Stimulated activated CD4-positive, alpha-beta T cell treated with anti-CD3 and anti-CD28 coated beads, Interleukin-1b, Interleukin-23, amount 100 ng/mL, for 4 hours (primary cell): ENCODE measurements around the gene GPR65.
A peak's percentile ranks its signal among the peaks of the same experiment; 100 is the strongest.
"Not testable (repeated sequence)": the region's sequence is repeated elsewhere in the genome, so short reads cannot be mapped to it uniquely, and the experiment has no call there.

ENCODE experiments used
- DNase-seq, 2 donors: peaks; one replicate each; pipeline ENCODE4 v3.0.0-alpha.2; 2020; ENCODE audit warnings: low read depth in 2 of 2

GPR65 gene

DNA sequence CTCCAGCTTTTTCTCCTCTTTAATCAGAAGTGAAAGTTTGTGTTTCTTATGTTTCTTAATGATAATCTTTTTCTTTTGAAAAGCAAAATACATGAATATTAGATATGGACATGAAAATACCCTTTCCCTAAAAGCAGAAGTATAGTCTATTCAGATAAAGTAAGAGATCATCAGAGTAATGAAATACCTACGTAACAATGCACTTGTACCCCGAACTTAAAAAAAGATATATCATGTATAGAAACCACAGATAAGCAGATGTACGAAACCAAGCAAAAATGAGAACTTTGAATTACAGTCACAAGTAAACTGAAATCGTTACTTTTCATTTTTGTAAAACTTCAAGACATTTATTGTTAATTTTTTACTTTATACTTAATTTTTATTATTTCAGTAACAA lies 1.5 kb upstream of the GPR65 start:
- no peak for DNase-seq

DNA sequence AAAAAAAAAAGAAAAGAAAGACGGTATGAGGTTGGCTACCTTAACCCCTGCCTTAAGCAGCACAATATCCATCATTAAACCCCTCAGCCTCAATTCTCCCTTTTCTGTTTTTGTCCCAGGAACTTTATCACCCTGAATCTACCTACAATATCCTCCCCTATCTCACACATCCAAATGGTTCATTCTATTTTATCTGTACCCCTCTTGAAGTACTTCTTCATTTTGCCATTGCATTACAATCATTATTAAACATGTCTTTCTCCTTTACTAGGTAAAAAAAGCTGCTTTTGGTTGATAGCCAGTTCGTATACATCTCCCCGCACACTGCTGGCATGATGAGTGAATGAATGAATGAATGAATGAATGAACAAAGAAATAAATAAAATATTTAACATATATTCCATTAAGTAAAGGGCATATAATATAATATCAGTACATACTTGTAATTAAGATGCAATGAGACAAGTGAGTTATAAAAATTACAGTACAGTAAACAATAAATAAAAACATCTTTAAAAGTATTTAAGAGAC lies 364 bp upstream of the GPR65 start:
- DNase-seq: no peak

DNA sequence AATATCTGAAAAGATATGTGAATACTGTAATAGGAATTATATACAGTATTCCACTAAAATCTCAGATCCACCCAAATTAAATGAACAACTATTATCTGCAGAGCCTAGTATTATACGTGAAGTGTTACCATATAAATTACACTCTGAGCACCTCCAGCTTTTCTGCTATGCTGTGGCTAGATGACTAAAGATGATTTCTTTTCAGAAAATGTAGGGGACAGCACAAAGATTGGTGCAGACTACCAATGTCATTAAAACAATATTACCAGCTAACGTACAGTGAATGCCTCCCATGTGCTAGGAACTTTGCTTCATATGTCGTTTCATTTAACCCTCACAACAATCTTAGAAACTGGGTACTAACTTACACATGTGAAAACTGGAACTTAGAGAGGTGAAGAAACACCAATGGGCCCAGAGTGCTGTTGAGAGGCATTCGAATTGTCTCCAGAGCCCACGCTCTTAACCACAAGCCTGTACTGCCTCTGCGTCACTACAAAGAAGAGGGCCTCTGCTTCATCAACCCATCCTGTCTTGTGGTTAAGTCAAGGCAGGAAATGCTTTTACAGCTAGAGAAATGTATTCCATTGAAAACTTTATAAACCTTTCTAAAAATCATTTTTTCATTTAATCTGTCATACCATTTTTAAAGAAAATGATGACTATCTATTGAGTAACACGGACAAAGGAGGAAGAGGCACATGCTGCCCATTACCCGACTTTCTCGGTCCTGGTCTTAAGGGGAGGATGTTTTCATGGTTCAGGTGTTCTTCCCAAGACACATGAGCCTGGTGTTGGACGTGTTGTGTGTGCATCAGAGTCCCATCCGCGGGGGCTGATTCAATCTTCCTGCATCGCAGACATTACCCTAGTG lies 1.3 kb downstream of the GPR65 start:
- peak in 1 of 2 donors; percentile 51 for DNase-seq

DNA sequence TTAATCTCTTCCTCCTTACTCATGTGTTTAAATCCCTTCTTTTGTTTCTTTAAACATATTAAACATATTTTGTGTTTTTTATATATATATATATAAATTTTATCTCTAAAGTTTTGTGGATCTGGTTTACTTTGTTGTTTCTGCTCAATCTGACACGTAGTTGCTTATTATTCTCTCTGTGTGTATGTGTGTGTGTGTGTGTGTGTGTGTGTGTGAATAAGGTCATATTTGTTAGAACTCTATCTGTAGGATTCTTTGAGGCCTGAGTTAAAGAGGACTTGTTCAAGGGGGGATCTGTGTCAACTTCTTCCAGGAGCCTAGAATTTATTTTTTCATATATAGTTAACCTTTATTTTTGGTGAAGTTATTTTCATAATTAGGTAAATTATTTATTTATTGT lies 2.7 kb downstream of the GPR65 start:
- no peak for DNase-seq

DNA sequence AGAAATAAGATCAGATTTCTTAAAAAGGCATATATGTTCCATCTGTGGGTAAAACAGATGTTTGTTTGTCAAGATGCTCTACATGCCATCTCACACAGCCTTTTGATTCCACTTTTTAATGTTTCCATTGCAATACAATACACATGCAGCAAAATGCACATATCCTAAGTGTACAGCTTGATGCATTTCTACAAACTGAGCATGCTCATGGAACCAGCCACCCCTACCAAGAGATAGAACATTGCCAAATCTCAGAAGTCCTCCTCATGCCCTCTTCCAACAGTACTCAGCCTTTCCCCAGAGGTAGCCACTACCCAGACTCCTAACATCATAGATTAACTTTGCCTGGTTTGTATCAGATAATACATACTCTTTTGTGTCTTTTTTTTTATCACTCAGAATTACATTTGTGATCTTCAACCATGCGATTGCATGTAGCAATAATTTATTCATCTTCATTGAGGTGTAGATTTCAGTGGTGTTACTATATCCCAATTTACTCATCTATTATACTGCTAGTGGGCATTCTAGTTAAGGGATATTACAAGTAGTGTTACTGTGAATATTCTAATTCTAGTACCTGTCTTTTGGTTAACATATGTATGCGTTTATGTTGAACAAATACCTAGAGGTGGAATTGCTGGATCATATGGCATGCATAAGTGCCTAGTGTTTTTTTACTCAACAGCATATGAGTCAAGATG lies 3.3 kb downstream of the GPR65 start:
- no peak for DNase-seq

DNA sequence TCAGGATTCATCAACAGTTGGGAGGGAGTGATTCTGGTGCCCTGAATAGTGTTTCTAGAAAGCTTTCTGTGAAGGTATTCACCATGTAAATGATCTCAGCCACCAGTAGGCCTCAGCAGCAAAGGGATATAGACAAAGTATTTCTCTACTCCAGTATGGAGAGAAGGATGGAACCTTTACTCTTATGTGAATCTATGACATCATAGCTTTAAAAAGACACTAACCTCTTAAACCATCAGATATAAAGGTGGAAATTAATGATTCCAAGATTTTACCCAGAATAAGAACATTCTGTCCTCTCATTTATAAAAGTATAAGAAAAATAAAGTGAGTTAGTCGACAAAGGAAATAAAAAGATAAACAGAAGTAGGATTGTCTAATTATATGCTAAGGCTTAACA lies 4.6 kb downstream of the GPR65 start:
- no peak for DNase-seq

DNA sequence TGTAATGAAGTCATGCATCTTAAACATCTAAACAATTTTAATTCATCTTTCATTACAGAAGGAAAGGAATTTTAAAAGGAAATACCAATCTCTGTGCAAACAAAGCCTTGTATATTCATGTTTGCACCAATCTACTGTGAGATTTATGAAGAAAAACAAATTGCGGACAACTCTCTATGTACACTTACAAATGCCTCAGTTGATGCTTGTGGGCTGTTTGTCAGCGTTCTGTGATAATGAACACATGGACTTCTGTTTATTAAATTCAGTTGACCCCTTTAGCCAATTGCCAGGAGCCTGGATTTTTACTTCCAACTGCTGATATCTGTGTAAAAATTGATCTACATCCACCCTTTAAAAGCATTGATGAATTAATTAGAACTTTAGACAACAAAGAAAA lies 5.4 kb downstream of the GPR65 start:
- DNase-seq: no peak

DNA sequence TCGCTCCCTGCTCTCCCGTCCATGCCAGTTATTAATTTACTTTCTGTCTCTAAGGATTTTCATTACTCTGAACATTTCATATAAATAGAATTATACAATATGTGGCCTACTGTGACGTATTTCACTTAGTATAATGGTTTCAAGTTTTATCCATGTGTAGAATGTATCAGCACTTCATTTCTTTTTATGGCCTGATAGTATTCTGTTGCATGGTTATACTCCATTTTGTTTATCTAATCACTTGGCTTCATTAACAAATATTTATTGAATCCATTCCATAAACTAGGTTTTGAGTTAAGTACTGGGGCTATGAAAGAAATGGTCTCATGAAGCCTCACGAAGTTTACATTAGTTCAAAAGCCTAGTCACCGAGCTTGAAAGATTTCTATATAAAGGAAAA lies 7.6 kb downstream of the GPR65 start:
- DNase-seq: no peak

DNA sequence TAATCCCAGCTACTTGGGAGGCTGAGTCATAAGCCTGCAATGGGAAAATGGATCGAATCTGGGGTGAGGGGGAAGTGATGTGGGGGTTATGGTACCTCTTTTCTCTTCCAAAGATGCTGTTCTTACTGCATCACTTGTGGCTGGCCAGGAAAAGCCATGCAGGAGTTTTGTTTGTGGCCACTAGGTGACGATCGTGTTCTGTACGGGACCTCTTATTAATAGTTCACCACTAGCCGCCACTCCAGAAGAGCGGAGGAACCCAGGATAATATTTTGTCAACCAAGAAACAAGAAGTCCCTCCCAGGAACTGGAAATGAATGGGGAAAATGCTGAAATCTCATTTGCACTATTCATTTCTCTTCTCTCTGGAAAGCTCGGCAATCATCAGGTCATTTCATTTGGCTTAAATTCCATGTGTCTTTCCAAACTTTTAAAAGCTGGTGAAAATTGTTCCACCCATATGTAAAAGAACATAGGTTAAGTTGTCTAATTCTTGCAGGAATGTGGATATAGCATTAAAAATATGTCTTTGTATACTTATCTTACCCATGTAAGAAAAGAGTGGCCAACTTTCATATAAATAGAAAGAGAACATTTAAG lies 8.9 kb downstream of the GPR65 start:
- no peak for DNase-seq

DNA sequence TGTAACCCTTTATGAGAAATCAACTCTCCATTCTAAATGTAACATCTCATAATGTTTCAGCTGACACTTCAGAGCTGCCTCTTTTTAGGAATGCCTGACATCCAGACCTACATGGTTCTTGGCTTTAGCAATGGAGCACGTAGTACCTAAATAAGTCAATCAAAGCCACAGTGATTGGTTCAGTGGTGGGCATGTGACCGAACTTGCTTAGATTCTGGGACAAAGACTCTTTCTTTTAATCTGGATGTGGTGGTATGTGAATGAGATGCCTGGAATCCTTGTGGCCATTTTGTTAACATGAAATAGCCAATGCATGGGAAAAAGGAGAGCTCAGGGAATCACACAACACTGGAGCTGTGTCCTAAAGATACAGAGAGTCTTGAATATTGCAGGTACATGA lies 11.8 kb downstream of the GPR65 start:
- no peak for DNase-seq

DNA sequence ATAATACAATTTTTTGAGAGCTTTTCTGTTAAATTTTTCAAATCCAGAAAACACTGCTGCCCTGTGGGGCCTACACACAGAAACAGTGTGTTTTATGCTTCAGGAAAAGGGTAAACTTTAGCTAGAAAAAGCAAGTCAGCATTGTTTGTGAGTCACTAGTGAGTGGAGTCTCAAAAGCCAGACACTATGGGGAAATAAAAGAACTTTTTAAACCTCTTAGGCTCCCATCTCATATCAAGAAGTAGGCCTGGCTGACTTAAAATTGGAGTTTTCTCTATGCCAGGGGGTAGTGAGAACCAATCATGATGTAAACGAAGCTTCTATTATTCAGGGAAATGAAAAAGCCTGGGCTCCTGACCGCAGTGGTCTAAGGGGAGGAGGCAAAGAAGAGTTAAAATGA lies 12.6 kb downstream of the GPR65 start:
- DNase-seq: no peak

DNA sequence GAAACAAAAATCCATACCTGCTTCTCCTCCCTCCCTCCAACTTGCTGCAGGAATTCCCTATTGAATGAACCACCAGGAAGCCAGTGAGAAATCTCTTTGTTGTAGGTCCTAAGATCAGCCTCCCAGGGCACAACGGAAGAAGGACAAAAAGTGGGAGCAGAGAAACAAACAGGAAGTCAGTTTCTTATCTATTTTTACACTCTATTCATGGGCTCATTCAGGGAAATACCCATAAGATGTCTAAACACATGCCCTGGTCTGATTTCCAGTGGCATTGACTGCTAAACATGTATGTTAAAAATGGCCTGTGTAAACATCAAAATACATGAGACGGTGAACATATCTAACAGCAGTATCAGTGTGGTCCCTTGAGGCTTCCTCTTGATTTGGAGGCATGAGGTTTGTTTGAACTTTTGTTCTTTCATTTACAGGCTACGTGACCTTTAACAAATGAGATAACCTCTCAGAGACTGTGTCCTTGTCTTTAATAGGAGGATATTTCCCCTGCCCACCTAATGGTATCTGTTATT lies 18.8 kb downstream of the GPR65 start:
- DNase-seq: no peak

DNA sequence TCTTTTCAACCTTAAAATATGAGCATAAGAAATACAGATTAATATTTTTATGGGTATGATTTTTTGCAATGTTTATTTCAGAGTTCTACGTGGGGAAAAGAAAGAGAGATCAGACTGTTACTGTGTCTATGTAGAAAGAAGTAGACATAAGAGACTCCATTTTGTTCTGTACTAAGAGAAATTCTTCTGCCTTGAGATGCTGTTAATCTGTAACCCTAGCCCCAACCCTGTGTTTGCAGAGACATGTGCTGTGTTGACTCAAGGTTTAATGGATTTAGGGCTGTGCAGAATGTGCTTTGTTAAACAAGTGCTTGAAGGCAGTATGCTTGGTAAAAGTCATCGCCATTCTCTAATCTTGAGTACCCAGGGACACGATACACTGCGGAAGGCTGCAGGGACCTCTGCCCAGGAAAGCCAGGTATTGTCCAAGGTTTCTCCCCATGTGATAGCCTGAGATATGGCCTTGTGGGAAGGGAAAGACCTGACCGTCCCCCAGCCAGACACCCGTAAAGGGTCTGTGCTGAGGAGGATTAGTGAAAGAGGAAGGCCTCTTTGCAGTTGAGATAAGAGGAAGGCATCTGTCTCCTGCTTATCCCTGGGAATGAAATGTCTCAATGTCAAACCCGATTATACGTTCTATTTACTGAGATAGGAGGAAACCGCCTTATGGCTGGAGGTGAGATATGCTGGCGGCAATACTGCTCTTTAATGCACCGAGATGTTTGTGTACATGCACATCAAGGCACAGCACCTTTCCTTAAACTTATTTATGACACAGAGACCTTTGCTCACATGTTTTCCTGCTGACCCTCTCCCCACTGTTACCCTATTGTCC lies 19.5 kb downstream of the GPR65 start:
- not testable (repeated sequence) for DNase-seq

DNA sequence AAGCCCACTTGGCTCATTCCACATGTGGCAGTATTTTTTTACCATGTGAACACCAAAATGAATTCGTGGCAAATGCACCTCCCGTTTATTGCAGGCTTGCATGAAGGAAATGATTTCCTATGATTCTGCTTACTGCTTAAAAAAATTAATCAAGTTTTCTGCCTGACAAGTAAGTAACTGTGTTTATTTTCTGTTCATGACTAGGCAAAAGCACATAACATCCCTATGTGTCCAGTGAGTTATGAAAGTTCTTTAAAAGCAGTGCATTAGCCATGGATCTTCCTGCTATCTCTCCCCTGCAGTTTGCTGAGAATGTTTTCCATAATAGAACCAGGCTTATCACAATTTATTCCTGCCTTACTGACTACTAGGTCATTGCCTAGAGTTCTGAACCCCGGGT lies 20.4 kb downstream of the GPR65 start:
- no peak for DNase-seq

DNA sequence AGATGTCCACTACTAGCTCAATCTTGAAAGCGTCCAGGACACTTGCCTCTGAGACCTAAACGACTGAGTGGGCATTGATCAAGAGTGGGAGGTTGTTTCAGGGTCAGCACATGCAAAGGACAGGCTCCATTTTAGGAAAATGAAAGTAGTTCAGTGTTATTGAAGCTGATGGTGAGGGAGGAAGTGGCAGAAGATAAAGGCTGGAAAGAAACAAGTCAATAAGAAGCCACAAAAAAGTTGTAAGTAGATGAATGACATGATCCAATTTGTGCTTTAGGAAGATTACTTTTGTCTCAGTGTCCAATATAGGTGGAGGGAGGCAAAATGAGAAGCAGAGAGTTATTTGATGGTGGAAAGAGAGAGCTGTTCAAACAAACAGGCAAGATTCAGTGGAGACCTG lies 22.0 kb downstream of the GPR65 start:
- DNase-seq: no peak

DNA sequence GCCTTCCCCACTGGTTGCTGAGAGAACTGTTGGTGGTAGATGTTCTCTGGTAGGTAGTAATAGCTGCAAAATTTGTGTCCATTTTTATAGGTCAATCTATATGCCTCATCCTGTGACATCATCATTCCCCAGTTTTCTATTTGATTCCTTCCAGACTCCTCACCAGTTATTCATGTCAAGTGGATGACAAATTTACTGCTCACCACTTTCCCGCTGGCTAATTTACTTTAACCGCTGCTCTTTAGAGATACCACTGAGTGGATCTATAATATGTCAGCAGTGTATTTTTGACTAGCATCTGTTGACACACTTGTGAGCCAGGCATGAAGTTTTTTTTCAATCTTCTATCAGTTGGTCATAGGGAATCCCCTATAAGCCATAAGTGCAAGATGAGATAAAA lies 24.6 kb downstream of the GPR65 start:
- DNase-seq: no peak

DNA sequence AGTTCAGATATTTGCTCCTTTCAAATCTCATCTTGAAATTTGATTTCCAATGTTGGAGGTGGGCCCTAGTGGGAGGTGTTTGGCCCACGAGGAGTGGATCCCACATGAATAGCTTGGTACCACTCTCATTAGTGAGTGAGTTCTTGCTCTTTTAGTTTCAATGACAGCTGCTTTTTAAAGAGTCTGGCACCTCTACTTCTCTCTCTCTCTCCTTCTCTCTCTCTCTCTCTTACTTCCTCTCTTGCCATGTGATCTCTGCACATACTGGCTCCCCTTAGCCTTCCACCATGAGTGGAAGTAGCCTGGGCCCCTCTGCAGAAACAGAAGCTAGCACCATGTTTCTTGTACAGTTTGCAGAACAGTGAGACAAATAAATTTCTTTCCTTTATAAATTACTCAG lies 25.1 kb downstream of the GPR65 start:
- no peak for DNase-seq

DNA sequence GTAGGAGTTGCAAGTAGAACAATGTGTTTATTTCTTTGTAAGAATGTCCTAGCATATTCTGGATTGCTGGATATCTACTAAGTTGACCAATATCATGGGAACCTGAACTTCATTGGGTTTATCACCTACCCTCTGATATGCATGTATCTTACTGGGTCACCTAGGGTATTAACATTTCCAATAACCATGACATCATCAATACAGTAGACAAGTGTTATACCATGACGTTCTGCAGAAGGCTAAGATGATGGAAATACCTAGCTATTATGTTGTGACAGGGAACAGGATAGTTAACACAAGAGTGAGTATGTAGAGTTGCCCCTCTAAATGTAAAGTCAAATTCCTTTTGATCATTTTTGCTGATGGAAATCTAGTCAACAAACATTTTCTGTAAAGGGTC lies 26.0 kb downstream of the GPR65 start:
- no peak for DNase-seq

DNA sequence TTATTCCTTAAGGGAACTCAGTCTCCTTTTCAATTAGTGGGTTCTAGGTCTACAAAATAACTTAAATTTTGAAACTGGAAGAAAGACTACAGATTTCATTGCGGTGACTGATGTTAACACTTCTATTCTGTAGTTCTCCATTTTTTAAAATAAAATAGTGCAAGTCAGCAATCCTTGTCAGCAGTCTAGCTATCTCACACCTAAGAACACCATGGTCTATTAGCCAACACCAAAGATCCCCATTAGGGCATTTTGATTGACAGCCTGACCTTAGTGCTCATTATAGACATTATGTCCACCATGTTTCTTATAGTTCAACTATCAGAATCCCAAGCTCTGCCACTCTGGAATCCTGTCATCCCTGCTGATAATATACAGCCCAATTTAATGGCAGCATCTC lies 27.4 kb downstream of the GPR65 start:
- DNase-seq: no peak

DNA sequence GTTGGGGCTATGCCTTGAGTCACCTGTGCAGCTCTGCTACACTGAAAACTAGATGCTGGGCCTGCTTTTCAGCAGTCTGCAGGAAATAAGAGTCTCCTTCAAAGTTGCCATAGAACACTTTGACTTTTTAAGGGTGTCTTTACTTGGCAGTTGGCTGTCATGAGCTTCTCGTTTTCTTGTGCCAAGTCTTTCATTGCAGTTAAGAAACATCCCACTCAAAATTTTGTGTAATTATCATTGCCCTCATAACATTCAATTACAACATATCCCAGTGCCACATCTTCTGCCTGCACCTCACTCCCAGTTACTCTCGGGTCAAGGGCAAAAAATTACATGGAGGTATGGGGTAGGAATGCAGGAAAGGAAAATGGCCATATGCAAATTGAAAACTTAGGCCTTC lies 29.1 kb downstream of the GPR65 start:
- DNase-seq: no peak

DNA sequence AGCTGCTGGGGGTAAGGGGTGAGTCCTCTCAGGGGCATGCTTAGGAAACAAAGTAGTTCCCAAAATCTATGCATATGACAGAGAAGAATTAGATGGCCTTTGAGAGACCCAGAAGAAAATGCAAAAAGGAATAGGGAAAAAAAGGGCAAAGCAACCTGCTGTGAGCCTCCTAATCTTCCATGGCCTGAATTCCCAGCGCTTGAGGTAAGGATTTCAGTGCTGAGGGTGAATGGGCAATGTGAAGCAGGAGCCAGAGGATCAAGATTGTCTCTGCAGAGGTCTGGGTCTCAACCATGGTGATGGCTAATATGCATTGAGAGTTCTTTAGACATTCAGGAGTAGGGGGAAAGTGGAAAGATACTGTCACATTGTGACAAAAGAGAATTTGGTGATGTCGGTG lies 31.5 kb downstream of the GPR65 start:
- no peak for DNase-seq

DNA sequence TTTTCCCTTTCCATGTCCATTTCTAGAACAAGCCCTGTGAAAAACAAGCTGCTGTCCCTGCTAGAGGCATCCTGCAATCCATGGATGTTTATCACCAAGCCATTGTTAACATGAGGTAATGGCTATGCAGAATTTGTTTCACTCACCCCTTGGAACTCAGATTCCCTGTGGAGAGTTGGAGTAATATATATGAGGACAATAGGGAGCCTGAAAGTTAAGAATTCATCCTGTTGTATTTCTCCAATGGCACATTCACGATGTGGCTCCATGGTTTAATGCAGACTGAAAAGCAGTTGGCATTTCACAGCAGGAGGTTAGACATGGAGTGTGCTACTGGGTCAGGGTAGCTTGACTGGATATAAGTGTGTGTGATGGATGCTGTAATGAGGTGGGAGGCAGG lies 32.4 kb downstream of the GPR65 start:
- no peak for DNase-seq
